ENCODE data around the gene SNTB2.

- TF ChIP-seq CTCF (IDR thresholded peaks at IDR 0.05; ENCODE audit: control extremely low read depth in 1 of 3, insufficient read depth in 1 of 3, low read depth in 1 of 3, low read length in 3 of 3) (no peak), TAF1 (IDR thresholded peaks at IDR 0.05; ENCODE audit: low read depth, low read length) (no peak), CHD2 (IDR thresholded peaks at IDR 0.05; ENCODE audit: low read length) (no peak), POLR2A (IDR thresholded peaks at IDR 0.05; ENCODE audit: control extremely low read depth in 1 of 2, low read depth in 2 of 2, low read length in 2 of 2) (no peak), EZH2 (IDR thresholded peaks at IDR 0.05; ENCODE audit: low read depth, low read length, severe bottlenecking) (no peak), POLR2AphosphoS5 (IDR thresholded peaks at IDR 0.05; ENCODE audit: low read depth, low read length) (no peak), SAP30 (IDR thresholded peaks at IDR 0.05; ENCODE audit: insufficient read depth, insufficient replicate concordance, low read length) (no peak), BCL11A (IDR thresholded peaks at IDR 0.05; ENCODE audit: low read depth in 2 of 2, low read length in 2 of 2) (no peak), FOSL1 (IDR thresholded peaks at IDR 0.05; ENCODE audit: insufficient read depth, low read depth, low read length) (no peak)
Observed at GRCh38 chr16:69346683-69347082, 159.7 kb downstream of the SNTB2 start.
